Measurements from ENCODE around the gene DUOX1. TPM values are rescaled to one million over a fixed set of nuclear protein-coding genes. Genes with fewer than 3 reads are reported as not detected.

The DUOX1 gene
- total RNA-seq, 1 donor from 2014 or later: not detected

- no peak overlapping the region for H3K4me3 Mint-ChIP-seq
- H3K27me3 Mint-ChIP-seq (ENCODE audit: low read depth): peaks cover 51% of the 10 kb centered on the region
- no peaks in the 10 kb centered on the region for H3K9me3 Mint-ChIP-seq
- no peaks in the 10 kb centered on the region for H3K4me1 Mint-ChIP-seq
- H3K27ac Mint-ChIP-seq (ENCODE audit: unreplicated experiment): no peak overlapping the region
- DNase-seq (ENCODE audit: low read depth, low spot score): no peak
- H3K36me3 Mint-ChIP-seq (ENCODE audit: low read depth): no peaks in the 10 kb centered on the region
- no peak for TF ChIP-seq CTCF (conservative IDR thresholded peaks at IDR 0.05)
Observed at GRCh38 chr15:45088801-45089711, 40.7 kb upstream of the DUOX1 start.

GRCh38 chr15:45089712-45090373 is 40.0 kb upstream of the DUOX1 start:
- H3K4me1 Mint-ChIP-seq: no peaks in the 10 kb centered on the region
- H3K36me3 Mint-ChIP-seq (ENCODE audit: low read depth): no peaks in the 10 kb centered on the region
- peaks cover 47% of the 10 kb centered on the region for H3K27me3 Mint-ChIP-seq (ENCODE audit: low read depth)
- no peak overlapping the region for H3K4me3 Mint-ChIP-seq
- no peak overlapping the region for H3K27ac Mint-ChIP-seq (ENCODE audit: unreplicated experiment)
- no peaks in the 10 kb centered on the region for H3K9me3 Mint-ChIP-seq
- no peak for TF ChIP-seq CTCF (conservative IDR thresholded peaks at IDR 0.05)
- no peak for DNase-seq (ENCODE audit: low read depth, low spot score)

- no peaks in the 10 kb centered on the region for H3K4me1 Mint-ChIP-seq
Observed at GRCh38 chr15:45091161-45091560, 38.6 kb upstream of the DUOX1 start.

GRCh38 chr15:45091576-45091975 is 38.2 kb upstream of the DUOX1 start:
- Mint-ChIP-seq H3K4me1 (no peaks in the 10 kb centered on the region), H3K36me3 (ENCODE audit: low read depth) (no peaks in the 10 kb centered on the region), H3K27ac (ENCODE audit: unreplicated experiment) (no peak overlapping the region), H3K9me3 (no peaks in the 10 kb centered on the region), H3K27me3 (ENCODE audit: low read depth) (peaks cover 42% of the 10 kb centered on the region), H3K4me3 (no peak overlapping the region)
- TF ChIP-seq CTCF (conservative IDR thresholded peaks at IDR 0.05): no peak
- DNase-seq (ENCODE audit: low read depth, low spot score): no peak

More at GRCh38 chr15:45091161-45091560, 38.6 kb upstream of the DUOX1 start:
- Mint-ChIP-seq H3K27ac (ENCODE audit: unreplicated experiment) (no peak overlapping the region), H3K4me3 (no peak overlapping the region), H3K36me3 (ENCODE audit: low read depth) (no peaks in the 10 kb centered on the region), H3K9me3 (no peaks in the 10 kb centered on the region), H3K27me3 (ENCODE audit: low read depth) (peaks cover 42% of the 10 kb centered on the region)
- no peak for TF ChIP-seq CTCF (conservative IDR thresholded peaks at IDR 0.05)
- no peak for DNase-seq (ENCODE audit: low read depth, low spot score)

GRCh38 chr15:45093013-45093412 is 36.8 kb upstream of the DUOX1 start:
- Mint-ChIP-seq H3K36me3 (ENCODE audit: low read depth) (no peaks in the 10 kb centered on the region), H3K27me3 (ENCODE audit: low read depth) (peaks cover 32% of the 10 kb centered on the region), H3K4me1 (no peaks in the 10 kb centered on the region), H3K9me3 (no peaks in the 10 kb centered on the region), H3K4me3 (no peak overlapping the region), H3K27ac (ENCODE audit: unreplicated experiment) (no peak overlapping the region)
- no peak for DNase-seq (ENCODE audit: low read depth, low spot score)
- TF ChIP-seq CTCF (conservative IDR thresholded peaks at IDR 0.05): no peak
